ENCODE data around the gene DCP1B.
A peak's percentile ranks its signal among the peaks of the same experiment; 100 is the strongest.

Gene DCP1B

GRCh38 chr12:2027351-2027750, 23.1 kb upstream of the DCP1B start:
- no peak for TF ChIP-seq CTCF (IDR thresholded peaks at IDR 0.05; ENCODE audit: low read depth, low read length)
- Histone ChIP-seq H3K27ac (peak overlapping the region; percentile 30), H3K36me3 (no peaks in the 10 kb centered on the region), H3K4me3 (ENCODE audit: low read depth, low read length) (peak overlapping the region; percentile 21; the same call in 1 of the 2 replicates), H3K9me3 (ENCODE audit: severe bottlenecking) (no peaks in the 10 kb centered on the region), H3K27me3 (ENCODE audit: insufficient read depth, low read depth, severe bottlenecking) (no peaks in the 10 kb centered on the region)
- DNase-seq, result no peak

- Histone ChIP-seq H3K27me3 (ENCODE audit: insufficient read depth, low read depth, severe bottlenecking) (no peaks in the 10 kb centered on the region), H3K4me3 (ENCODE audit: low read depth, low read length) (no peak overlapping the region), H3K27ac (no peak overlapping the region), H3K36me3 (no peaks in the 10 kb centered on the region), H3K9me3 (ENCODE audit: severe bottlenecking) (peaks cover 3% of the 10 kb centered on the region)
- DNase-seq, result no peak
- TF ChIP-seq CTCF (IDR thresholded peaks at IDR 0.05; ENCODE audit: low read depth, low read length), result no peak
Measured at GRCh38 chr12:2023365-2023764, 19.1 kb upstream of the DCP1B start.

- no peak for TF ChIP-seq CTCF (IDR thresholded peaks at IDR 0.05; ENCODE audit: low read depth, low read length)
- no peaks in the 10 kb centered on the region for H3K27me3 ChIP-seq (ENCODE audit: insufficient read depth, low read depth, severe bottlenecking)
- peaks cover 3% of the 10 kb centered on the region for H3K9me3 ChIP-seq (ENCODE audit: severe bottlenecking)
- no peaks in the 10 kb centered on the region for H3K36me3 ChIP-seq
- no peak overlapping the region for H3K4me3 ChIP-seq (ENCODE audit: low read depth, low read length)
- no peak for DNase-seq
- no peak overlapping the region for H3K27ac ChIP-seq
Measured at GRCh38 chr12:2020511-2020910, 16.3 kb upstream of the DCP1B start.

- no peak for TF ChIP-seq CTCF (IDR thresholded peaks at IDR 0.05; ENCODE audit: low read depth, low read length)
- Histone ChIP-seq H3K27ac (no peak overlapping the region), H3K36me3 (no peaks in the 10 kb centered on the region), H3K4me3 (ENCODE audit: low read depth, low read length) (no peak overlapping the region), H3K9me3 (ENCODE audit: severe bottlenecking) (peaks cover 3% of the 10 kb centered on the region), H3K27me3 (ENCODE audit: insufficient read depth, low read depth, severe bottlenecking) (no peaks in the 10 kb centered on the region)
- DNase-seq, result no peak
Measured at GRCh38 chr12:2019126-2019525, 14.9 kb upstream of the DCP1B start.

- Histone ChIP-seq H3K27me3 (ENCODE audit: insufficient read depth, low read depth, severe bottlenecking) (no peaks in the 10 kb centered on the region), H3K9me3 (ENCODE audit: severe bottlenecking) (peaks cover 3% of the 10 kb centered on the region), H3K4me3 (ENCODE audit: low read depth, low read length) (no peak overlapping the region), H3K27ac (no peak overlapping the region), H3K36me3 (no peaks in the 10 kb centered on the region)
- no peak for DNase-seq
- no peak for TF ChIP-seq CTCF (IDR thresholded peaks at IDR 0.05; ENCODE audit: low read depth, low read length)
Measured at GRCh38 chr12:2018391-2018790, 14.1 kb upstream of the DCP1B start.

- TF ChIP-seq CTCF (IDR thresholded peaks at IDR 0.05; ENCODE audit: low read depth, low read length), result no peak
- H3K4me3 ChIP-seq (ENCODE audit: low read depth, low read length), result no peak overlapping the region
- H3K36me3 ChIP-seq, result no peaks in the 10 kb centered on the region
- no peak for DNase-seq
- no peaks in the 10 kb centered on the region for H3K27me3 ChIP-seq (ENCODE audit: insufficient read depth, low read depth, severe bottlenecking)
- H3K27ac ChIP-seq, result no peak overlapping the region
- H3K9me3 ChIP-seq (ENCODE audit: severe bottlenecking), result peaks cover 3% of the 10 kb centered on the region
Measured at GRCh38 chr12:2017546-2018337, 13.5 kb upstream of the DCP1B start.
